Mesenchymal stem cell (in vitro differentiated cells and primary cell): Measurements from ENCODE around the gene RBBP8NL.

Source experiments
- DNase-seq: peaks from one replicate; pipeline ENCODE4 v3.0.0-alpha.2; 2013
- H2AFZ ChIP-seq: one replicate; pipeline ENCODE4 v1.6.1; 2013; ENCODE audit warnings: low read depth, mild to moderate bottlenecking, control low read depth, inconsistent platforms, low read length, moderate library complexity
- H2AK5ac ChIP-seq: 2 replicates; pipeline ENCODE4 v1.6.1; 2013; ENCODE audit warnings: low read length, moderate library complexity, mild to moderate bottlenecking, inconsistent platforms; ENCODE audit not compliant: severe bottlenecking
- H2BK120ac ChIP-seq: one replicate; pipeline ENCODE4 v1.6.1; 2013; ENCODE audit warnings: low read depth, mild to moderate bottlenecking, inconsistent platforms, low read length, moderate library complexity
- H2BK12ac ChIP-seq, 2 experiments: one replicate each; pipeline ENCODE4 v1.6.1; 2013; ENCODE audit warnings: inconsistent platforms in 2 of 2, low read length in 2 of 2, mild to moderate bottlenecking in 2 of 2, moderate library complexity in 2 of 2, control low read depth in 1 of 2
- H2BK15ac ChIP-seq: one replicate; pipeline ENCODE4 v1.6.1; 2013; ENCODE audit warnings: mild to moderate bottlenecking, low read depth, inconsistent platforms; ENCODE audit not compliant: poor library complexity, severe bottlenecking
- H2BK5ac ChIP-seq: 2 replicates; pipeline ENCODE4 v1.6.1; 2013; ENCODE audit warnings: low read depth, mild to moderate bottlenecking, low read length, control low read depth, inconsistent platforms; ENCODE audit not compliant: poor library complexity, severe bottlenecking
- H3K14ac ChIP-seq, 2 experiments: one replicate each; pipeline ENCODE4 v1.6.1; 2013; ENCODE audit warnings: inconsistent platforms in 2 of 2, low read length in 2 of 2, control low read depth in 1 of 2, mild to moderate bottlenecking in 1 of 2, moderate library complexity in 1 of 2
- H3K18ac ChIP-seq, 2 experiments: one replicate each; pipeline ENCODE4 v1.6.1; 2013; ENCODE audit warnings: inconsistent platforms in 2 of 2, low read length in 2 of 2, control low read depth in 1 of 2, low read depth in 1 of 2, mild to moderate bottlenecking in 1 of 2
- H3K23ac ChIP-seq, 2 experiments: one replicate each; pipeline ENCODE4 v1.6.1; 2013; ENCODE audit warnings: inconsistent platforms in 2 of 2, low read length in 2 of 2, mild to moderate bottlenecking in 2 of 2, moderate library complexity in 2 of 2, control low read depth in 1 of 2
- H3K27ac ChIP-seq: 2 replicates; pipeline ENCODE4 v1.5.1; 2013; ENCODE audit warnings: mild to moderate bottlenecking, moderate library complexity, low read length, control low read depth, inconsistent platforms; ENCODE audit not compliant: poor library complexity, severe bottlenecking
- H3K27me3 ChIP-seq, 2 experiments: 2 replicates each; pipeline versions ENCODE4 v1.6.1 to v1.7.0; 2013; ENCODE audit warnings: low read length in 2 of 2, mild to moderate bottlenecking in 2 of 2, moderate library complexity in 2 of 2, control low read depth in 1 of 2, inconsistent platforms in 1 of 2; ENCODE audit not compliant: control insufficient read depth in 1 of 2, insufficient read depth in 1 of 2
- H3K36me3 ChIP-seq, 2 experiments: 2 replicates each; pipeline versions ENCODE4 v1.6.1 to v1.7.0; 2013; ENCODE audit warnings: low read length in 2 of 2, control low read depth in 1 of 2, inconsistent platforms in 1 of 2, low read depth in 1 of 2, mild to moderate bottlenecking in 1 of 2; ENCODE audit not compliant: insufficient read depth in 2 of 2, control insufficient read depth in 1 of 2
- H3K4ac ChIP-seq, 2 experiments: one replicate each; pipeline ENCODE4 v1.6.1; 2013; ENCODE audit warnings: inconsistent platforms in 2 of 2, low read length in 2 of 2, mild to moderate bottlenecking in 2 of 2, moderate library complexity in 2 of 2, control low read depth in 1 of 2, low read depth in 1 of 2
- H3K4me1 ChIP-seq: 2 replicates; pipeline ENCODE4 v1.6.1; 2013; ENCODE audit warnings: low read depth, low read length, control low read depth; ENCODE audit not compliant: control insufficient read depth, insufficient read depth
- H3K4me2 ChIP-seq: 2 replicates; pipeline ENCODE4 v1.6.1; 2013; ENCODE audit warnings: low read length, mild to moderate bottlenecking, inconsistent platforms; ENCODE audit not compliant: poor library complexity, severe bottlenecking
- H3K4me3 ChIP-seq, 2 experiments: 2 replicates each; pipeline versions ENCODE4 v1.5.1 to v1.7.0; 2013; ENCODE audit warnings: low read length in 2 of 2, mild to moderate bottlenecking in 2 of 2, control low read depth in 1 of 2, low read depth in 1 of 2; ENCODE audit not compliant: insufficient read depth in 1 of 2
- H3K79me1 ChIP-seq: replicated peaks from 2 replicates; pipeline ENCODE4 v1.6.1; 2013; ENCODE audit warnings: mild to moderate bottlenecking, control low read depth, low read length, inconsistent platforms; ENCODE audit not compliant: poor library complexity, severe bottlenecking
- H3K9ac ChIP-seq: 2 replicates; pipeline ENCODE4 v1.7.0; 2013; ENCODE audit warnings: mild to moderate bottlenecking, low read length, moderate library complexity
- H3K9me3 ChIP-seq: 2 replicates; pipeline ENCODE4 v1.7.0; 2013; ENCODE audit warnings: mild to moderate bottlenecking, low read length; ENCODE audit not compliant: control insufficient read depth
- H4K8ac ChIP-seq: one replicate; pipeline ENCODE4 v1.6.1; 2013; ENCODE audit warnings: inconsistent platforms, mild to moderate bottlenecking, low read length, moderate library complexity
- H4K91ac ChIP-seq: one replicate; pipeline ENCODE4 v1.6.1; 2013; ENCODE audit warnings: mild to moderate bottlenecking, low read length, inconsistent platforms
- WGBS: methylation state at CpG from one replicate; pipeline ENCODE4 v1.1.7; 2013; ENCODE audit warnings: mixed read lengths; 5-methylcytosine and 5-hydroxymethylcytosine counted together

The RBBP8NL gene

DNA sequence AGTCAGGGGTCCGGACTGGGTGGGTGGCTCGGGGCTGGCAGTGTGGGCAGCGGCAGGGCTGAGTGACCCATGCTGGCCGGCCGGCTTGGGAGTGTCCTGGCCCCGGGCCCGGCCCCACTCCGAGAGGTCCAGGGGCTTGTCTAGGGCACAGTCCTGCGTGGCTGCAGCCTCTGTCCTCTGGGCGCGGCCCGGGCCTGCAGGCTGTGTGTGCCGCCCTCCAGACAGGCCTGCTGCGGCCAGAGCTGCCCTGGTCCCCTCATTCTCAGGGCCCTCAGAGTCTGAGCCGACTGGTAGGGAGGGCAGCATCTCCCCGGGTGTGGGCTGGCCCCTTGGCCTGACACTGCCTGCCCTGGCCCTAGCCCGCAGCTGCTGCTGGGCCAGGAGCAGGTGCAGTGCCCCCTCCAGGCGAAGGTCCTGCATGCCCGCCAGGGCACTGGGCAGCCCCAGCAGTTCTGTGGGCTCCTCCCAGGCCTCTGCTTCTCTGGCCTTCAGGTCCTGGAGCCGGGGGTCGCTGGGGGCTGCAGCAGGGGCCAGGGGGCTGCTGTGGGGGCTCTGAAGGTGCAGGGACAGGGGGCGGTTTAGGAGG, 13.3 kb downstream of the RBBP8NL start:
- H3K18ac ChIP-seq = no peak overlapping the region
- no peak overlapping the region for H2BK5ac ChIP-seq
- no peak overlapping the region for H4K8ac ChIP-seq
- no peak overlapping the region for H3K9ac ChIP-seq
- H3K23ac ChIP-seq = no peak overlapping the region
- H3K4ac ChIP-seq = no peak overlapping the region
- H3K4me1 ChIP-seq = peaks cover 15% of the 10 kb centered on the region
- H2BK15ac ChIP-seq = no peak overlapping the region
- H4K91ac ChIP-seq = no peak overlapping the region
- no peak overlapping the region for H2AK5ac ChIP-seq
- H2BK120ac ChIP-seq = no peak overlapping the region
- 88% methylated on average over 20 of the region's 22 CpGs for WGBS
- no peak overlapping the region for H2AFZ ChIP-seq
- no peak overlapping the region for H3K14ac ChIP-seq
- H3K4me3 ChIP-seq = no peak overlapping the region
- no peak overlapping the region for H3K4me2 ChIP-seq
- H2BK12ac ChIP-seq = no peak overlapping the region
- H3K79me1 ChIP-seq = no peaks in the 10 kb centered on the region
- H3K27me3 ChIP-seq = peaks cover 10 to 66% of the 10 kb centered on the region in 2 experiments
- no peak overlapping the region for H3K27ac ChIP-seq
- no peaks in the 10 kb centered on the region for H3K9me3 ChIP-seq
- no peaks in the 10 kb centered on the region for H3K36me3 ChIP-seq
- no peak for DNase-seq

DNA sequence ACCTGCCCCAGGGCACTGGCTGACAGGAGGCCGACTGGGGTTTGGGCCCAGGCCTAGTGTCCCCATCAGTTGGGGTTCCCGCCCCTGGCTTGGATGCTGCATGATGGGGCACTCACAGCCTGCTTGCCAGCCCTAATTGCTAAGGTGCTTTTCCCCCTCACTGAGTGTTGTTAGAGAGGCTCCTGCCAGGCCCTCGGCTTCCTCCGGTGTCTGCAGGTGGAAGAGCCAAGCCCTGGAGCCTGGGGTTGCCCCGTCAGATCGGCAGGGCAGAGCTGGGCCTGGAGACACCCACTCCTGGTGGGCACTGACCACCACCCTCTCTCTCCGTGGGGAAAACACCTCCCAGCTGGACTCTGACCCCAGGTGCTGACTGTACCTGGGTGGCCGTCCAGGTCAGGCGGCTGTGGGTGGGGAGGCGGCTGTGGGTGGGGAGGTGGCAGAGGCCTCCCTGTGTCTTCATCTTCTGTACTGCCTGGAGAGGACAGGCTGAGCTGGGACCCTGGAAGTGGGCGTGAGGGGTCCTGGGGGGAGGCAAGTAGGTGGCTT, 14.2 kb downstream of the RBBP8NL start:
- no peak overlapping the region for H3K4me3 ChIP-seq
- H3K36me3 ChIP-seq = no peaks in the 10 kb centered on the region
- H3K14ac ChIP-seq = no peak overlapping the region
- H2BK15ac ChIP-seq = no peak overlapping the region
- H4K91ac ChIP-seq = no peak overlapping the region
- H2BK5ac ChIP-seq = no peak overlapping the region
- H4K8ac ChIP-seq = no peak overlapping the region
- H2BK120ac ChIP-seq = no peak overlapping the region
- no peak overlapping the region for H3K18ac ChIP-seq
- no peak overlapping the region for H3K9ac ChIP-seq
- H3K4ac ChIP-seq = no peak overlapping the region
- no peak overlapping the region for H3K27ac ChIP-seq
- no peaks in the 10 kb centered on the region for H3K9me3 ChIP-seq
- H3K27me3 ChIP-seq = peaks cover 14 to 63% of the 10 kb centered on the region in 2 experiments
- no peak overlapping the region for H2AK5ac ChIP-seq
- no peak overlapping the region for H2BK12ac ChIP-seq
- no peak for DNase-seq
- no peak overlapping the region for H2AFZ ChIP-seq
- H3K23ac ChIP-seq = no peak overlapping the region
- peaks cover 16% of the 10 kb centered on the region for H3K4me1 ChIP-seq
- no peaks in the 10 kb centered on the region for H3K79me1 ChIP-seq
- 93% methylated on average over 11 of the region's 11 CpGs for WGBS
- no peak overlapping the region for H3K4me2 ChIP-seq

DNA sequence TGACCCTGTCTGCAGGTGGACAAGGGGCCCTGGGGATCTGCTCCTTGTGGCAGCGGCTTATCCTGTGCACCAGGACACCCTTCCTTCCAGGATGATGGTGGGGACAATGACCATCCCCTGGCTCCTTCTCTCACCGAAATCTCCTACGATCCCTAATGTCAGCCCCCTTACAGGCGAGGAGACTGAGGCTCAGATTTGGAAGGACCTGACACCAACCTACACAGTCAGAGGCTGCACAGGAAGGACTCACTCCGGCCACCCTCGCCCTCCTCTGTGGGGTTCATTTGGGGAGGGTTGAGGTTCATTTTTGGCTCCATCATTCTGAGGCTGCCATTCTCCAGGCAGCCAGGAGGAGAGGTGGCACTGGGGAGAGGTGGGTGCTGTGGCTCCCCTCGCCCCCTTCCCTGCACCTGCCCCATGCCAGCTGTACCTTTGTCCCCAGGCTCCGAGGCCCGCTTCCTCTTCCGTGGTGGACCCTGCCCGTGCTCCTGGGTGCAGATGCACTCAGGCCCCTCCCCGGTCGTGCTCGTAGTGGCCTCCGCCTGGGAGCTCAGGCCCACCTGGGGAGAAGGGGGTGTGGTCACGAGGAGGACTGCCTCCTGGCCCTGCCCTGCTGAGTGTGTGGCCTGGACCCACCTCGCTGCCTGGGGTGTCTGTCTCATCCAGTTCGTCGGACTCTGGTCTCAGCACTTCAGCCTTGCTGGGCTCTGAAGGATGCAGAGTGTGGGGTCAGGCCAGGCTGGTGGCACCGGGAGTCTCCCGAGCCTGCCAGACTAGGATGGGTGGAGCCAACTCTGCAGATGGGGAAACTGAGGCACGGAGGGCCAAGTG, 14.9 kb downstream of the RBBP8NL start:
- Histone ChIP-seq H3K14ac (no peak overlapping the region), H3K4me3 (no peak overlapping the region), H2BK12ac (no peak overlapping the region), H2BK15ac (no peak overlapping the region), H3K36me3 (no peaks in the 10 kb centered on the region), H3K4me1 (peaks cover 20% of the 10 kb centered on the region), H3K27me3 (peaks cover 14 to 63% of the 10 kb centered on the region in 2 experiments), H3K9ac (no peak overlapping the region), H3K79me1 (no peaks in the 10 kb centered on the region), H3K27ac (no peak overlapping the region), H3K4ac (no peak overlapping the region), H3K9me3 (no peaks in the 10 kb centered on the region), H3K23ac (no peak overlapping the region), H4K8ac (no peak overlapping the region), H2BK120ac (no peak overlapping the region), H3K4me2 (no peak overlapping the region), H2AFZ (no peak overlapping the region), H2AK5ac (no peak overlapping the region), H3K18ac (no peak overlapping the region), H2BK5ac (no peak overlapping the region), H4K91ac (no peak overlapping the region)
- 79% methylated on average over 18 of the region's 22 CpGs for WGBS
- no peak for DNase-seq

DNA sequence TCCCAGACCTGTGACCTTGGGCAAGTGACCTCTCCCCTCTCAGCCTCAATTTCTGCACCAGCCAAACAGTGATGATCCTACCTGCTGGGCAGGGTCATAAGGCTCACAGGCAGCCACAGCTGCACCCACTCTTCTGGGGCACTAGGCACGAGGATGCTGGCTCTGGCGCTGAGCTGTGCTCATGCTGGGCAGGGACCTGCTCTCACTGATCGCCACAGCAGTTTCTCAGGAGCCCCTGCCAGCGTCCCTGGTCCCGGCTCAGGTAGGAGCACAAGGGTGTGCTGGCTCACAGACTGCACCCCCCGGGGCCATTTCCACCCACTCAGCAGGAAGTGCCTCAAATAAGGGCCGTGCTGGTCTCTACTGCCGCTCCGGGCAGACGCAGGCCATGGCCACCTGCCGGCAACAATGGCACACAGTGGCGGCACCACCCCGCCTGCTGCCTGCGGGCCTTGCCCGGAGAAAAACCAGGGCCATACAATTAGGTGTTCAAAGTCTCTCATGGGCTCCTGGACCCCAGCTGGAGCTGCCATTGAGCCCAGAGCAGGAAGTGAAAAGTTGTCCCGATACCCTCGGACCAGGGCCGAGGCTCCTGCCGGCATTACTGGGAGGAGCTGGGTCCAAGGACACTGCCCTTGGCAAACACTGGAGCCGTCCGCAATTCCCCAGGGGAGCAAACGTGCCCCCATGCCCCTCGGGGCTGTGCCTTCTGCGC, 15.7 kb downstream of the RBBP8NL start:
- Histone ChIP-seq H4K91ac (no peak overlapping the region), H2BK5ac (no peak overlapping the region), H3K27ac (no peak overlapping the region), H4K8ac (no peak overlapping the region), H3K9me3 (no peaks in the 10 kb centered on the region), H3K79me1 (no peaks in the 10 kb centered on the region), H3K18ac (no peak overlapping the region), H3K14ac (no peak overlapping the region), H3K4me2 (no peak overlapping the region), H3K4ac (no peak overlapping the region), H3K9ac (no peak overlapping the region), H2BK120ac (no peak overlapping the region), H3K23ac (no peak overlapping the region), H3K4me1 (peaks cover 22% of the 10 kb centered on the region), H3K4me3 (no peak overlapping the region), H2BK12ac (no peak overlapping the region), H2AFZ (no peak overlapping the region), H3K27me3 (peaks cover 10 to 55% of the 10 kb centered on the region in 2 experiments), H2BK15ac (no peak overlapping the region), H2AK5ac (no peak overlapping the region), H3K36me3 (no peaks in the 10 kb centered on the region)
- no peak for DNase-seq
- 71% methylated on average over 24 of the region's 24 CpGs for WGBS
